Glutamatergic neuron (in vitro differentiated cells): Measurements from ENCODE around the gene BCKDHA. TPM values are rescaled to one million over a fixed set of nuclear protein-coding genes. Genes with fewer than 3 reads are reported as not detected.
A peak's percentile ranks its signal among the peaks of the same experiment; 100 is the strongest.

ENCODE experiments used
- DNase-seq: peaks from one replicate; pipeline ENCODE4 v3.0.0; 2022
- H3K27ac Mint-ChIP-seq: one replicate; pipeline ENCODE4 v1.8.0; 2020; ENCODE audit warnings: mild to moderate bottlenecking, mixed read lengths, inconsistent platforms; ENCODE audit not compliant: unreplicated experiment
- H3K27me3 Mint-ChIP-seq: one replicate; pipeline ENCODE4 v1.8.0; 2020; ENCODE audit warnings: mild to moderate bottlenecking, moderate library complexity, mixed read lengths, inconsistent platforms; ENCODE audit not compliant: unreplicated experiment
- H3K36me3 Mint-ChIP-seq: one replicate; pipeline ENCODE4 v1.8.0; 2020; ENCODE audit warnings: mild to moderate bottlenecking, mixed read lengths, inconsistent platforms; ENCODE audit not compliant: unreplicated experiment
- H3K4me1 Mint-ChIP-seq: one replicate; pipeline ENCODE4 v1.8.0; 2020; ENCODE audit warnings: mild to moderate bottlenecking, low read depth, mixed read lengths, inconsistent platforms; ENCODE audit not compliant: unreplicated experiment
- H3K4me3 Mint-ChIP-seq: one replicate; pipeline ENCODE4 v1.8.0; 2020; ENCODE audit warnings: mild to moderate bottlenecking, mixed read lengths, inconsistent platforms; ENCODE audit not compliant: unreplicated experiment
- H3K9me3 Mint-ChIP-seq: one replicate; pipeline ENCODE4 v1.8.0; 2020; ENCODE audit warnings: mild to moderate bottlenecking, moderate library complexity, mixed read lengths, inconsistent platforms; ENCODE audit not compliant: unreplicated experiment
- CTCF ChIP-seq: fragments of 200-600 bp; sonication (generic); IDR thresholded peaks from one replicate; pipeline ENCODE4 v1.5.0; 2021; ENCODE audit not compliant: partially characterized antibody, unreplicated experiment
- total RNA-seq: library from RNA; stranded (reverse); fragmentation: NEBNext Ultra II Directional; extraction: Animal tissue kit (Norgen Biotek cat#: 25700); gene quantifications from one replicate; pipeline ENCODE4 v1.2.1, GENCODE V29; 2021; ENCODE audit not compliant: unreplicated experiment

Gene BCKDHA
- total RNA-seq, 1 donor from 2014 or later, result 11.0 TPM

GRCh38 chr19:41421314-41421713 is 23.7 kb downstream of the BCKDHA start:
- H3K4me1 Mint-ChIP-seq, result peaks cover 2% of the 10 kb centered on the region
- no peak for DNase-seq

GRCh38 chr19:41421973-41422372 is 24.4 kb downstream of the BCKDHA start:
- Mint-ChIP-seq H3K9me3 (peaks cover 5% of the 10 kb centered on the region), H3K4me1 (peaks cover 4% of the 10 kb centered on the region), H3K27ac (no peak overlapping the region), H3K27me3 (peaks cover 19% of the 10 kb centered on the region), H3K36me3 (no peaks in the 10 kb centered on the region), H3K4me3 (peak overlapping the region; percentile 9)
- TF ChIP-seq CTCF, result no peak
- no peak for DNase-seq

More at GRCh38 chr19:41421314-41421713, 23.7 kb downstream of the BCKDHA start:
- Mint-ChIP-seq H3K27me3 (peaks cover 17% of the 10 kb centered on the region), H3K36me3 (no peaks in the 10 kb centered on the region), H3K27ac (no peak overlapping the region), H3K4me3 (no peak overlapping the region), H3K9me3 (peaks cover 2% of the 10 kb centered on the region)
- TF ChIP-seq CTCF, result no peak

DNA sequence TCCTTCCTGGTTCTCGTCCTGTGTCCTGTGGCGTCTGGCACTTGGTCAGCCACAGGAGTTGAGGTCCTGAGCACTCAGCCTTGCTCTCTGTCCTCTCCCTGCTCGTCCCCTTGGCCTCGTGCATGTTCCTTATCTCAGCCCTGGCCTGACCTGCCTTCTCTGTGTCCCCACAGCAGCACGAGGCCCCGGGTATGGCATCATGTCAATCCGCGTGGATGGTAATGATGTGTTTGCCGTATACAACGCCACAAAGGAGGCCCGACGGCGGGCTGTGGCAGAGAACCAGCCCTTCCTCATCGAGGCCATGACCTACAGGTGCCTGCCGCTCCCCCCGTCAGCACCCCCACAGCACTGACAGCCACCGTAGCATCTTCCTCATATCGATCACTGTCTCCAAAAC is 24.8 kb downstream of the BCKDHA start:
- H3K4me1 Mint-ChIP-seq, result peaks cover 5% of the 10 kb centered on the region
- H3K27ac Mint-ChIP-seq, result no peak overlapping the region
- no peak overlapping the region for H3K4me3 Mint-ChIP-seq

GRCh38 chr19:41422955-41423354 is 25.3 kb downstream of the BCKDHA start:
- Mint-ChIP-seq H3K36me3 (no peaks in the 10 kb centered on the region), H3K27me3 (peaks cover 23% of the 10 kb centered on the region), H3K9me3 (peaks cover 8% of the 10 kb centered on the region), H3K27ac (no peak overlapping the region), H3K4me3 (no peak overlapping the region), H3K4me1 (peaks cover 7% of the 10 kb centered on the region)
- no peak for DNase-seq
- no peak for TF ChIP-seq CTCF

More for the DNA sequence above, 24.8 kb downstream of the BCKDHA start:
- Mint-ChIP-seq H3K27me3 (peaks cover 20% of the 10 kb centered on the region), H3K36me3 (no peaks in the 10 kb centered on the region), H3K9me3 (peaks cover 5% of the 10 kb centered on the region)
- no peak for DNase-seq
- TF ChIP-seq CTCF, result no peak

DNA sequence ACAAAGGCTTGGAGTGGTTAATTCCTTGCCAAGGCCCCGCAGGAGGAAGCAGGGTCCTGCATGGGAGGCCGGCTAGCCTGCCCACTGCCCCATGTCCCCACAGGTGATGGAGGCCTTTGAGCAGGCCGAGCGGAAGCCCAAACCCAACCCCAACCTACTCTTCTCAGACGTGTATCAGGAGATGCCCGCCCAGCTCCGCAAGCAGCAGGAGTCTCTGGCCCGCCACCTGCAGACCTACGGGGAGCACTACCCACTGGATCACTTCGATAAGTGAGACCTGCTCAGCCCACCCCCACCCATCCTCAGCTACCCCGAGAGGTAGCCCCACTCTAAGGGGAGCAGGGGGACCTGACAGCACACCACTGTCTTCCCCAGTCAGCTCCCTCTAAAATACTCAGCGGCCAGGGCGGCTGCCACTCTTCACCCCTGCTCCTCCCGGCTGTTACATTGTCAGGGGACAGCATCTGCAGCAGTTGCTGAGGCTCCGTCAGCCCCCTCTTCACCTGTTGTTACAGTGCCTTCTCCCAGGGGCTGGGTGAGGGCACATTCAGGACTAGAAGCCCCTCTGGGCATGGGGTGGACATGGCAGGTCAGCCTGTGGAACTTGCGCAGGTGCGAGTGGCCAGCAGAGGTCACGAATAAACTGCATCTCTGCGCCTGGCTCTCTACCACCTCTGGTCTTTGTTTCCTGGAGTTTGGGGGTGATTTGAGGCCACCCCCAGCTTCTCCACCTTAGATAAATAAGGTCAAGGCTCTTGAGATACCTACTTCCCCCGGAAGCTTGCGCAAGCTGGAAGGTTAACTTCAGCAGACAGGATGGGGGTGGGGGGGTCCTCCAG is 26.9 kb downstream of the BCKDHA start:
- no peak for TF ChIP-seq CTCF
- no peak for DNase-seq
- peaks cover 9% of the 10 kb centered on the region for H3K9me3 Mint-ChIP-seq
- H3K27ac Mint-ChIP-seq, result no peak overlapping the region
- H3K36me3 Mint-ChIP-seq, result no peaks in the 10 kb centered on the region
- no peak overlapping the region for H3K4me3 Mint-ChIP-seq
- peaks cover 23% of the 10 kb centered on the region for H3K27me3 Mint-ChIP-seq
- peaks cover 10% of the 10 kb centered on the region for H3K4me1 Mint-ChIP-seq
